ENCODE results near the gene DPYSL3.
"Not testable (repeated sequence)": the region's sequence is repeated elsewhere in the genome, so short reads cannot be mapped to it uniquely, and the experiment has no call there.

Gene DPYSL3

DNA sequence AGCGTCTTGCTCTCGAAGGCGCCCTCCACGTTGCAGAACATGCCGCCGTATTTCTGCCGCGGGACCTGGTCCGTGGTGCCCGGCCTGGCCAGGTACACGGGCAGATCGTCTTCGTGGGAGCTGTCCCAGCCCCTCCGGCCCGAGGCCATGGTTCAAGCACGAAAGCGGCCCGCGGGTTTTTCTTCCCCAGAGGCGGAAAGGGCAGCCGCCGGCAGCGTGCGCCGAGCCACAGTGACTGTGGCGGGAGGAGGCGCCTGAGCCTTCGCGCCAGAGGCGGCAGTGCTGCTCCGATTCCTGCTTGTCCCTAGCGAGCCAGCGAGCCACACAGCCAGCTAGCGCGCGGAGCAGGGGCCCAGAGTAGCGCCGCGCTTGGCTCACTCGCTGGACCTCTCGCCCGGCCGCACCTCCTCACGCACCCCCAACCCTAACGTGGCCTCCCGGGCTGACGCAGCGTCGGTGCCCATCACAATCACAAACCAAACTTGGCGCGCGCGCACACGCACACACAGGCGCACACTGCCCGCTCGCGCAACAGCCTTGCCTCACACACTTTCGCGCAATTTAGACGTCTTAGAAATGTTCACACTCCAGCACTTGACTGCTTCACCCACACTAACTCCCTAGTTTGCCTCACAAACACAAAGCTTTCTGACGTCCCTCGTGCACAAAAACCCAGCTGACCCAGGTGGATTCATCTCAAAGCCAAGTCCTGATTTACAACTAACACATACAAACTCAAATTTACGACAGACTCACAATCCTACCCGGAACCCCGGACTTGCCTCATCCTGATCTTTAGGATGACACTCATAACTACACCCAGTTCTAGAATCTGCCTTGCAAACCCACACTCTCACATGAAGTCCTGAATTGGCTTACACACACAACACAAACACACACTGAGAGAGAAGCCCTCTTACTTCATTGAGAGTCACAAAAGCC lies at the start of gene DPYSL3:
DPYSL3 (minus strand) TSS at position 359 of the 942 bp plus-strand sequence; CDS start at position 149, 210 bp downstream.
- no peak for DNase-seq

DNA sequence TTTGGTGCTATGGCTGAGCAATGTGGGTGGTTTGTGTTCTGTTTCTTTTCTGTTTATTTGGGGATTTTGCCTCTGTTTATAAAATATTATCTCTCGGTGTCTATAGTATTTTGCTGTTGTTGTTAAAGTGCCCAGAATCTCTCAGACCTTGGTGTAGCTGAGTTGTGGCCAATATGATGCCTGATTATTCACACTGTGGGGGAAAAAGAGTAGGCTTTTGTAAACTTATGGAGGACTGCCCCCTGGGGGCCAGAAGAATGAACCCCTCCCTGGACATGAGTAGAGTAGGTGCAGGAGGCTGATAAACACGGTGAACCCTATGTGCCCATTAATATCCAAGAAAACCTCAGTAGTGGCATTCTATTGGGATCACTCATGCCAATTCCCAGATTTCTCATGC lies 49.0 kb upstream of the DPYSL3 start:
- no peak for DNase-seq

- no peak for DNase-seq
These were observed 48.2 kb upstream of the DPYSL3 start for GRCh38 chr5:147557876-147558745.

GRCh38 chr5:147555176-147555575 lies 45.3 kb upstream of the DPYSL3 start:
- DNase-seq: no peak

DNA sequence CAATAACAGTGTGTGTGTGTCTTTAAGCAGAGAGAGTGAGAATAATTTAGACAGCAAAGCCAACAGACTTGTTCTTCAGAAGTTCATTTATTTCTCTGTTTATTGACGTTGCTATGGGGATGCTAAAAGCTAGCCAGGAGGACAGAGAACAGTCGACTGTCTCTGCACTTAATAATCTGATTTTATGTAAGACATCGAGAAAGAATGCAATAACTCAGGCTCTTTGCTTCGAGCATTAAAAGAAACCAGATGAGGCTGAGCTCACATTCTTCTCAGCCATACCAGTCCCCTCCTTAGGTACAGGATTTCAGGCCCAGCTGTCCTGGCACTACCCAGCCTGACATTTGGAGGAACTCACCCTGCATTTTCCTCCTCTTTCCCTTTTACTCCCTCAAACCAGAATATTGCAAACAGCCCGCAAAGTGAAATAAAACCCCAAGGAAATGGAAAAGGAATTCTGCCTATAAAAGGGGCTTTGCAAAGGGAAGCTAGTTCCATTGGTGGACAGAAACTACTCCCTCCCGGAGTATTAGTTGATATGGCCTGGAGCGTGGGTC lies 44.5 kb upstream of the DPYSL3 start:
- no peak for DNase-seq

DNA sequence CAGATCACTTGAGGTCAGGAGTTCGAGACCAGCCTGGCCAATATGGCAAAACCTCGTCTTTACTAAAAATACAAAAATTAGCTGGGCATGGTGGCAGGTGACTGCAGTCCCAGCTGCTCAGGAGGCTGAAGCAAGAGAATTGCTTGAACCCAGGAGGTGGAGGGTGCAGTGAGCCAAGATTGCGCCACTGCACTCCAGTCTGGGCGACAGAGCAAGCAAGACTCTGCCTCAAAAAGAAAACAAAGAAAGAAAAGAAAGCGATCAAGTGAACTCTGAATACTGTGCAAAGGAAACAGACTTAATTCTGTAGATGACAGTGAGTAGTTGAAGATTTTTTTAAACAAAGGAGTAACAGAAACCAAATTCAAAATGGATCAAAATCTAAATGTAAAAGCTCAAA lies 43.9 kb upstream of the DPYSL3 start:
- not testable (repeated sequence) for DNase-seq

GRCh38 chr5:147552897-147553296 lies 43.0 kb upstream of the DPYSL3 start:
- DNase-seq: no peak

DNA sequence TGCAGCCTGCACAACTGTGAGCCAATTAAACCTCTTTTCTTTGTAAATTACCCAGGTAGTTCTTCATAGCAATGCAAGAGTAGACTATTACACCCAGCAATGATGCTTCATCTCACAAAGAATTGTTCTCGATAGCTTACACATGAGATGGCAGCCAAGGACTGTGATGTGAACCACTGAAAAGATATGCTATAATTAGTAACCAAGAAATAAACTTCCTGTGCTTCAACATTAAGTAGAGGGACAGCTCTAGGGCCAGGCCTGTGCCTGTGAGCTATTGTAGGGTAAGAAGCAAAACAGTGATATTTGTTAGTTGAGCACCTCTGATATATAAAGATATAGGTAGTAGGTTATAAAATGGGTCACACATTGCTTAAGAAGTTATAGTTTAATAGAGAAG lies 41.8 kb upstream of the DPYSL3 start:
- no peak for DNase-seq

DNA sequence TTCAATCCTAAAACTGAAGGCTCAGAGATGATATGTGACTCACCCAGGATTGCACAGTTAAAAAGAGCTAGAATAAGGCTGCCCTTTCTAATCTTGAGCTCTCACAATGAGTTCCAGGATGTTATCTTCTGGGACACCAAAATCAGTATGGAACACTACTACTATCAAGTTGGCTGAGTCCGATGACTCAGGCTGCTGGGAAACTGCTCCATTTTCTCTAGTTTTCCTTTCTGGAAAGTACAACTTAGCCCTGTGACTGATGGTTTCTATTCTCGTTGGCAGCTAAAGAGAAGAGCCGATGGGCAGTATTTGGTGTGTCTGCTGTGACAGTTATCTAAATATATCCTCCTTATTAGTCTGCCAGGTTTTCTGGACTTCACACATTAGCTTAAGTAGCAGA lies 37.9 kb upstream of the DPYSL3 start:
- DNase-seq: no peak

- DNase-seq: no peak
These were observed 34.7 kb upstream of the DPYSL3 start for GRCh38 chr5:147544556-147544955.

- DNase-seq: no peak
These were observed 29.2 kb upstream of the DPYSL3 start for GRCh38 chr5:147539053-147539452.

DNA sequence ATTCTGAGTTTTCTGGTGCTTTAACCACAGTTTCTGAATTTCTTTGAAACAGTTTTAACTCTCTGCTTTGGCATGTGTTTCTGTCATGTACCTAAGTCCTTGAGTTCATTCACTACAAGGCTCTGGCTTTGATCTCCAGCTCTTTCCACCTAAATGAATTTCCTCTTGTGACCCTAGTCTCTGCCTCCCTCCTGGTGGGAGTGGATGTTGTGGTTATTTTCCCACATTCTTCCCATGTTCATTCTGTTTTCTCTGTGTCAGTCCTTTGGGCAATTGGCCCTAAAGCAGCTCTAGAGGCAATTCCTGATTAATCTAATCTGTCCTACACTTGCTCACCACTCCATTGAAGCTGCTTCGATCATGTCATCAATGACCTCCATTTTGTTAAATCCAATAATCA lies 28.4 kb upstream of the DPYSL3 start:
- DNase-seq: no peak

DNA sequence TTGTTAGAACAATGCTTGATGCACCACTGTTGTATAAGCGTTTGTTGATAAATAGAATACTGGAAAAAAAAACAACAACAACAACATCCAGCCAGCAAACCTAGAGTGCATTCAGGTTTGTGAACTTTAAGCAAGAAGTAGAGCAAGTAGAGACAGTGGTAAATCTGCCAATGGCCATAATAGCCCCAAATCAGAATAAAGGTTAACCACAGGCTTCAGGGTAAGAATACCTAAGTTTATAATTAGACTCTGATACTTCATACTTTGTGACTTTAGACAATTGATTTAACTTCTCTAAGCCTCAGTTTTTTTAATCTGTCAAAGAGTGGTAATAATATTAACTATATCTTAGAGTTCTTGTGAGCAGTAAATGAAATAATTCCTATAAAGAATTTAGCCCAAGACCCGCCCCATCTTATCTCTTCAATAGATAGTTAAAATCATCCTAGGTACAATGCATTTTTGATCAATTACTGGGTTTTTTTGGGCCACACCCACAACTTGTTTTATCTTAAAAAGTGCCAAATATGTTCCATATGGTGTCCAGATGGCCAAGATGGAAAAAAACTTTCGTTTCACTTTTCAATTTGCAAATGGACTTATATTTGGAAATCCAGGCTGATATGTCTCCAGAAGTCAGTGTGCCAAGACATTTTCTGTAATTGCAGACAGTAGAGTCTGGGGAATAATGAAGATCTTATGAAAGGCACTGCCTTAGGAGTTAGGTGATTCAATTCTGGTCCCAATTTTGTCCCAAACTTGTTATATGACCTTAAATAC lies 24.5 kb upstream of the DPYSL3 start:
- no peak for DNase-seq

- no peak for DNase-seq
These were observed 22.3 kb upstream of the DPYSL3 start for GRCh38 chr5:147532156-147532555.

- no peak for DNase-seq
These were observed 20.9 kb upstream of the DPYSL3 start for GRCh38 chr5:147530530-147531389.

- no peak for DNase-seq
These were observed 13.2 kb upstream of the DPYSL3 start for GRCh38 chr5:147523069-147523468.

DNA sequence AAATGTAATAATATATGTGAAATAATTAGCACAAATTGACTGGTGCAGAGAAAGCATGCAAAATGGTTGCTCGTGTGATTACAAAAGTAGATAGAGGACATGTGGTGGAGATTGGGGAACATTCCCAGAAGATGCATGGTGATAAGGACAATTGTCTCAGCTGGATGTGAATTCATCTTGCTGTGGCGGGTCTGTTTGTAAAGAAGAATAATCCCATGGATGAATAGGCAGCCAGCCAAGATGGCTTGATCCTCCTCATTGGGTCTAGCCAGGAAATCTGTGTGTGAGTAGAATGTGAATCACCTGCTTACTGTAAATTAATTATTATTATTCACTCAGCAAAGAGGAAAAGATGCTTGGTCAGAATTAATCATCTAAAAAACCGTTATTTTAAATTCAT lies 12.6 kb upstream of the DPYSL3 start:
- no peak for DNase-seq

DNA sequence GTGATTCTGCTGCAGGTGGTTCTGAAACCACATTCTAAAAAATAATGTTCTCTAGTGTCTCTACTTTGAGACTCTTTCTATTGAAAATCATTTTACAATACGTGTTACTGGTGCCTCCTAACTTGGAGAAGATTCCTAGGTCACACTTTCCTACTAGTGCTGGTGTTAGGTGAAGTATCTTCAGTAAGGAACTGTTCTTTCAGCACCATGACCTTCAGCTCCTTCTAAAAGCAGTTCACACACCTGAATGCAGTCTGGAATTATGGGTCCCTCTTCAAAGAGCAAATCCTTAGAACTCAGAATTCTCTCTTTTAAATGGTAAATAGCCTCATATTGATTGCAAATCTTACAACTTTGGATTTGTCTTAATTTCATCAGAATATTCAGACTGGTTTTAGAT lies 10.6 kb upstream of the DPYSL3 start:
- no peak for DNase-seq

- DNase-seq: no peak
These were observed 9.5 kb upstream of the DPYSL3 start for GRCh38 chr5:147519380-147519779.

- DNase-seq: no peak
These were observed 7.5 kb upstream of the DPYSL3 start for GRCh38 chr5:147517383-147517782.

DNA sequence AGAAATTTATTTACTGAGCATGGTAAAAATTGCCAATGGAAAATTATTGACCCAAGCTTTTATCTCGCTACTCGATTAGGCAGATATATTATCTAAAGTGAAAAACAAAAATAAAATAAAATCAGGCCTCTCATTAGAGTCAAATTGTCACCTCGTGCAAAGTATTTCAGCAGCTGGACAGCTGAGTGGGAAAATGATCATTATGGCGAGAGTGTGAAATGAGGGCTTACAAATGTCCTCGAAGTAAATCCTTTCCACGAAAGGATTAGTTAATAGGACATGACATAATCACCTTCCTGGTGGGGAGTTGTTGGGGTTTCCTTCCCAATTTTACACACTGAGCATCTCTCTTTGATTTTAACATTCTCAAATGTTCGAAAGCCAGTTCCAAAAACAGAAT lies 5.4 kb upstream of the DPYSL3 start:
- DNase-seq: no peak
